Activated B cell treated with CpG ODN at 0.5 μM for 24 hours (primary cell): Measurements from ENCODE around the gene N4BP2L2. TPM values are rescaled to one million over a fixed set of nuclear protein-coding genes. Genes with fewer than 3 reads are reported as not detected.

Source experiments
- ATAC-seq: fragments of 200-7000 bp; cut with Tn5 transposase; one replicate; pipeline ENCODE4 v1.10.0; 2021; ENCODE audit warnings: low read depth, mild to moderate bottlenecking, moderate library complexity
- CTCF ChIA-PET: fragments of 350-600 bp; sonication (Branson Sonifier 250); formaldehyde crosslinking; loops from one replicate; lab custom pipeline; 2021; ENCODE audit warnings: antibody characterized with exemption; lab: Charles Lee
- POLR2A ChIA-PET: fragments of 350-600 bp; sonication (Branson Sonifier 250); formaldehyde crosslinking; loops from one replicate; lab custom pipeline; 2021; ENCODE audit warnings: antibody characterized with exemption; lab: Charles Lee
- DNase-seq: peaks from one replicate; pipeline ENCODE4 v3.0.0; 2022
- H3K27ac Mint-ChIP-seq: one replicate; pipeline ENCODE4 v1.8.0; 2020; ENCODE audit warnings: mixed read lengths
- H3K27me3 Mint-ChIP-seq: one replicate; pipeline ENCODE4 v1.8.0; 2021; ENCODE audit warnings: mixed read lengths
- H3K36me3 Mint-ChIP-seq: one replicate; pipeline ENCODE4 v1.8.0; 2021; ENCODE audit warnings: low read depth, mixed read lengths
- H3K4me1 Mint-ChIP-seq: one replicate; pipeline ENCODE4 v1.8.0; 2021; ENCODE audit warnings: mixed read lengths
- H3K4me3 Mint-ChIP-seq: one replicate; pipeline ENCODE4 v1.8.0; 2020; ENCODE audit warnings: mild to moderate bottlenecking, mixed read lengths
- H3K9me3 Mint-ChIP-seq: one replicate; pipeline ENCODE4 v1.8.0; 2020; ENCODE audit warnings: mixed read lengths
- intact Hi-C: fragments of 100-400 bp; cut with micrococcal nuclease; formaldehyde crosslinking; loops from one replicate; pipeline ENCODE4 v1.15.1; 2024
- total RNA-seq: library from RNA; stranded (reverse); gene quantifications from 2 replicates; pipeline ENCODE4 v1.2.3, GENCODE V29; 2022
- TF ChIP-seq, protein P1 (sequence below): fragments of 200-600 bp; IDR thresholded peaks from one replicate; pipeline ENCODE4 v1.8.0; 2022; ENCODE audit warnings: antibody characterized with exemption, mild to moderate bottlenecking

The N4BP2L2 gene
- total RNA-seq, 1 donor from 2014 or later: 153 TPM

- TF ChIP-seq, protein P1, sequence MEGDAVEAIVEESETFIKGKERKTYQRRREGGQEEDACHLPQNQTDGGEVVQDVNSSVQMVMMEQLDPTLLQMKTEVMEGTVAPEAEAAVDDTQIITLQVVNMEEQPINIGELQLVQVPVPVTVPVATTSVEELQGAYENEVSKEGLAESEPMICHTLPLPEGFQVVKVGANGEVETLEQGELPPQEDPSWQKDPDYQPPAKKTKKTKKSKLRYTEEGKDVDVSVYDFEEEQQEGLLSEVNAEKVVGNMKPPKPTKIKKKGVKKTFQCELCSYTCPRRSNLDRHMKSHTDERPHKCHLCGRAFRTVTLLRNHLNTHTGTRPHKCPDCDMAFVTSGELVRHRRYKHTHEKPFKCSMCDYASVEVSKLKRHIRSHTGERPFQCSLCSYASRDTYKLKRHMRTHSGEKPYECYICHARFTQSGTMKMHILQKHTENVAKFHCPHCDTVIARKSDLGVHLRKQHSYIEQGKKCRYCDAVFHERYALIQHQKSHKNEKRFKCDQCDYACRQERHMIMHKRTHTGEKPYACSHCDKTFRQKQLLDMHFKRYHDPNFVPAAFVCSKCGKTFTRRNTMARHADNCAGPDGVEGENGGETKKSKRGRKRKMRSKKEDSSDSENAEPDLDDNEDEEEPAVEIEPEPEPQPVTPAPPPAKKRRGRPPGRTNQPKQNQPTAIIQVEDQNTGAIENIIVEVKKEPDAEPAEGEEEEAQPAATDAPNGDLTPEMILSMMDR: no peak
- no peak overlapping the region for H3K27ac Mint-ChIP-seq
- H3K4me3 Mint-ChIP-seq: no peak overlapping the region
- ChIA-PET POLR2A (no interaction called here), CTCF (no interaction called here)
- H3K27me3 Mint-ChIP-seq: no peaks in the 10 kb centered on the region
- no peaks in the 10 kb centered on the region for H3K36me3 Mint-ChIP-seq
- ATAC-seq (no peak), DNase-seq (no peak)
- intact Hi-C loops: no loop called here
- H3K4me1 Mint-ChIP-seq: peaks cover 3% of the 10 kb centered on the region
- H3K9me3 Mint-ChIP-seq: no peaks in the 10 kb centered on the region
Measured at GRCh38 chr13:32499538-32500210, 38.9 kb downstream of the N4BP2L2 start.

DNA sequence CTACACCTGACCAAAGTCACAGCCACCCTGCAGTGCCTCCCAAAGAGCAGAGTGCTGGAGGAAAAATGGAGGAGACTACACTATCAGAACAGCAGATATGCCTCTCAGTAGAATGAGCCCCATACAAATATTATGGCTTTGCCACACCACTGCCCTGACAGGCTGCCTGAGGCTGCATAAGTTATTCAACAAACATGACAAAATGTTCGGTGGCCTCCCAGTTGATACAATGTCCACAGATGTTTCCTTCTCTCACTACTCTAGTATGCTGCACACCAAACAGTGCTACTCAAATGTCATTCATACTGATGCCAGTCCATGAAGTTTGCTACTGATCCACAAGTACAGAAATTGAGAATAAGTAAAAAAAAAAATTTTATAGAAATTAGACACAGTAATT lies 41.0 kb downstream of the N4BP2L2 start:
- Mint-ChIP-seq H3K27ac (no peak overlapping the region), H3K4me1 (peaks cover 3% of the 10 kb centered on the region), H3K9me3 (no peaks in the 10 kb centered on the region), H3K27me3 (no peaks in the 10 kb centered on the region), H3K36me3 (no peaks in the 10 kb centered on the region), H3K4me3 (no peak overlapping the region)
- CTCF ChIA-PET: no interaction called here
- ATAC-seq (no peak), DNase-seq (no peak)
- POLR2A ChIA-PET: interaction anchor here (0.7 kb wide), 1 partner anchor 622 kb away, joined by 3 read pairs; no protein-coding TSS in a partner anchor
- intact Hi-C loops: no loop called here
- TF ChIP-seq, protein P1: no peak

DNA sequence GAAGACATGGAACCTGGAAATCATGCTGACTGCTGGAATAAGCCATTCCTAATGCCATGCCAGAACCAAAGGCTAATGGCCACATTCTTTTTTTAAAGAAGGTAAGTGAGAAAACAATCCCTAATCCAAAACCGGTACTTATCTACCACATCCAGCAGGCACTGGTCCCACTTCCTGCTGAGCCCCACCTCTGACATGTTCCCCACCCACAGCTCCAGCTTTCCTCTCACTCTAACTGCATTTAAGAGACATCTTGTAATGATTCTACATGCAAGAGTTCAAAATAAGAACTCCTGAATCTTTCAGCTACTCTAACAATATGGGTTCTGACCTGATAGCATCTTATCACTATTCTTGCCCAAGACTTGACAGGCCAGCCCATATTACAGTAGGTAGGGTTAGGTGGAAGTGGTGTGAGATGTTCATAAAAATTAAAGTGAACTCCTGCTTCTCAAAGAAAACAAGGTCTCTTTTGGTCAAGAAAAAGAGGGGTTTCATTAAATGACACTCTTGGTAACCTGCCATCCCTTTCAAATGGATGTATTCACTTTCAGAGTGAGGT lies 41.9 kb downstream of the N4BP2L2 start:
- H3K4me1 Mint-ChIP-seq: peaks cover 3% of the 10 kb centered on the region
- ChIA-PET POLR2A (no interaction called here), CTCF (no interaction called here)
- H3K27ac Mint-ChIP-seq: no peak overlapping the region
- no peak for ATAC-seq
- no peaks in the 10 kb centered on the region for H3K9me3 Mint-ChIP-seq
- intact Hi-C loops: no loop called here
- no peak for DNase-seq
- no peaks in the 10 kb centered on the region for H3K36me3 Mint-ChIP-seq
- no peaks in the 10 kb centered on the region for H3K27me3 Mint-ChIP-seq
- TF ChIP-seq, protein P1: no peak
- no peak overlapping the region for H3K4me3 Mint-ChIP-seq

- no peak for DNase-seq
- H3K4me1 Mint-ChIP-seq: peaks cover 3% of the 10 kb centered on the region
- TF ChIP-seq, protein P1: no peak
- H3K9me3 Mint-ChIP-seq: no peaks in the 10 kb centered on the region
- intact Hi-C loops: no loop called here
- H3K27me3 Mint-ChIP-seq: no peaks in the 10 kb centered on the region
- H3K36me3 Mint-ChIP-seq: no peaks in the 10 kb centered on the region
- H3K4me3 Mint-ChIP-seq: no peak overlapping the region
- ATAC-seq: no peak
- ChIA-PET CTCF (no interaction called here), POLR2A (no interaction called here)
- H3K27ac Mint-ChIP-seq: no peak overlapping the region
Measured at GRCh38 chr13:32495841-32496240, 42.8 kb downstream of the N4BP2L2 start.

- TF ChIP-seq, protein P1: no peak
- CTCF ChIA-PET: no interaction called here
- Mint-ChIP-seq H3K36me3 (no peaks in the 10 kb centered on the region), H3K9me3 (no peaks in the 10 kb centered on the region), H3K4me1 (peaks cover 3% of the 10 kb centered on the region), H3K4me3 (no peak overlapping the region), H3K27ac (no peak overlapping the region), H3K27me3 (no peaks in the 10 kb centered on the region)
- DNase-seq: no peak
- intact Hi-C loops: no loop called here
- POLR2A ChIA-PET: no interaction called here
- ATAC-seq: no peak
Measured at GRCh38 chr13:32495429-32495828, 43.2 kb downstream of the N4BP2L2 start.
